ENCODE measurements around the gene GDPD2.

GRCh38 chrX:70456256-70456655 lies 33.1 kb downstream of the GDPD2 start:
- TF ChIP-seq, protein P1, sequence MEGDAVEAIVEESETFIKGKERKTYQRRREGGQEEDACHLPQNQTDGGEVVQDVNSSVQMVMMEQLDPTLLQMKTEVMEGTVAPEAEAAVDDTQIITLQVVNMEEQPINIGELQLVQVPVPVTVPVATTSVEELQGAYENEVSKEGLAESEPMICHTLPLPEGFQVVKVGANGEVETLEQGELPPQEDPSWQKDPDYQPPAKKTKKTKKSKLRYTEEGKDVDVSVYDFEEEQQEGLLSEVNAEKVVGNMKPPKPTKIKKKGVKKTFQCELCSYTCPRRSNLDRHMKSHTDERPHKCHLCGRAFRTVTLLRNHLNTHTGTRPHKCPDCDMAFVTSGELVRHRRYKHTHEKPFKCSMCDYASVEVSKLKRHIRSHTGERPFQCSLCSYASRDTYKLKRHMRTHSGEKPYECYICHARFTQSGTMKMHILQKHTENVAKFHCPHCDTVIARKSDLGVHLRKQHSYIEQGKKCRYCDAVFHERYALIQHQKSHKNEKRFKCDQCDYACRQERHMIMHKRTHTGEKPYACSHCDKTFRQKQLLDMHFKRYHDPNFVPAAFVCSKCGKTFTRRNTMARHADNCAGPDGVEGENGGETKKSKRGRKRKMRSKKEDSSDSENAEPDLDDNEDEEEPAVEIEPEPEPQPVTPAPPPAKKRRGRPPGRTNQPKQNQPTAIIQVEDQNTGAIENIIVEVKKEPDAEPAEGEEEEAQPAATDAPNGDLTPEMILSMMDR (IDR thresholded peaks at IDR 0.05 in 4 of 5, conservative IDR thresholded peaks at IDR 0.05 in 1 of 5): no peak
- TF ChIP-seq POLR2A (IDR thresholded peaks at IDR 0.05): no peak

Data from gastrocnemius medialis (tissue), 4 donors.